ENCODE data around the gene RHOU.
A peak's percentile ranks its signal among the peaks of the same experiment; 100 is the strongest.
"Not testable (repeated sequence)": the region's sequence is repeated elsewhere in the genome, so short reads cannot be mapped to it uniquely, and the experiment has no call there.

Gene RHOU

DNA sequence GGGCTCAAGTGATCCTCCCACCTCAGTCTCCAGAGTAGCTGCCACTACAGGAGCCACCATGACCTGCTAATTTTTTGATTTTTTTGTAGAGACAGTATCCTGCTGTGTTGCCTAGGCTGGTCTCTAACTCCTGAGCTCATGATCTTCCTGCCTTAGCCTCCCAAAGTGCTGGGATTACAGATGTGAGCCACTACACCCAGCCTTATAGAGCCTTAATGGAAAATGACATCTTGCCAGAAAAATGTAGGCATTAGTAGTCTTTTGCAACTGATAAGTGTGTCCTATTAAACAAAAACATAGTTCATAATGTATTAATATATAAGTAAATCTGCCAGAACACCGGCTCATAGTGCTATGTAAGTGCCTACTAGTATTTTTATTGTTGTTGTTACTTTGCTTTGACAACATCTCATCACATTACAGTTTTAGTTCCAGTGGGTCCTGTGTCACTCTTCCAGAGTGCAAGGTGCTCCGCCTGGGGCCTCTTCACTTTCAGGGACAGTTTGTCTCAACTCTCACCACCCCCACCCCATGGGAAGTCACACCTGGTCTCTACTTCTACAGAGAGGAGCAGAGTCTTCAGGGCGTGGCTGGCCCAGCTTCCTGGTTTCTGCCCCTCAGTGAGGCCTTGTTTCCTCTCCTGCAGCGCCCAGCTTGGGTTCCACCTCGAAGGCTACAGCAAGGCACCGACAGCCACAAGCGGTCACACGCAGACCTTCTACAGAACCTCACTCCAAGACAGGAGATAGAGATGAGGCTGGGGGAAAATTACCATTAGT is 30.1 kb downstream of the RHOU start:
- DNase-seq: no peak

DNA sequence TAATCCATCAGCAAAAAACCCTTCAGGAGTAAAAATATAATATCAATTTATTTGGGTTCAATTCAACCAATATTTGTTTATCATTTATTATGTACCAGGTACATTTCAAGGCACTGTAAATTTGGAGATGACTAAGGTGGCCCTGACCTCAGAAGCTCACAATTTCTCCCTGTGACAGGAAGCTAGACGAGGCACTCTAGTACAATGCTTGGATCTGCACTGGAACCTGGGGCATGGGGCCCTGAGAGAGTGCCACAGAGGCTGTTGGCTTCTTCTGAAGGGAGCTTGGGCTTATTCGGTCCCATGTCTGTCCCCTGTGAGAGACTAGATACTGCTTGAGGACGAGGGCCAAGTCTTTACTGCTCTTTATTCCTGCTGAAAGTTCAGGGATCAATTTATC is 31.5 kb downstream of the RHOU start:
- DNase-seq: no peak

DNA sequence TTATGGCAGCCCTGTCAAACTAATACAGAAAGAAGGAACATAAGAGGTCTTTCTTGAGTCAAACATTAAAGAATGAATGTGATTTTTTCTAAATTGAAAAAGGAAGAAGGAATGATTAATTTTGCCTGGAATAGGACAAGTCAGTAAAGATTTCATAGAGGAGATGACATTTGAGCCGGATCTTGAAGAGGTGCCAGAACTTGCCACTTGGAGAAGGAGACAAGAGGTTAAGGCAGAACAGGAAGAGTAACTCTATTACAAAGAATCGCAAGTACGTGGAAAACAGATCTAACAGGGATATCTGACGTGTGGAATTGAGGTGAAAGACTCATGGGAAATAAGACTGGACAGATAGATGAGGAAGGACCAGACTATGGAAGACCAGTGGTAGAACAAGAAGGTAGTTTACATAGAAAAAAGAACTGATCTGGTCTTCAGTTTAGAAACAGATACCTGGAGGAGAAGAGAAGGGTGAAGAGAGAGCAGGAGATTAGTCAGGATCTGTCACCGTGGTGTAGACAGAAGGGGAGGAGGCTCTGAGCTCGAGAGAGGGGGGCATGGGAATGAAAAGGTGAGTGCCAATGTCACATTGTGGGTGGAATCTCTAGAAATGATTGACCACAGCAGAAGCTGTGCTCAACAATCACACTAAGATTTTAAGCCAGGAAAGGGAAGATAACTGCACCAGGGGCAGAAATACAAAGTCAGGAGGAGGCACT is 32.5 kb downstream of the RHOU start:
- DNase-seq: no peak

DNA sequence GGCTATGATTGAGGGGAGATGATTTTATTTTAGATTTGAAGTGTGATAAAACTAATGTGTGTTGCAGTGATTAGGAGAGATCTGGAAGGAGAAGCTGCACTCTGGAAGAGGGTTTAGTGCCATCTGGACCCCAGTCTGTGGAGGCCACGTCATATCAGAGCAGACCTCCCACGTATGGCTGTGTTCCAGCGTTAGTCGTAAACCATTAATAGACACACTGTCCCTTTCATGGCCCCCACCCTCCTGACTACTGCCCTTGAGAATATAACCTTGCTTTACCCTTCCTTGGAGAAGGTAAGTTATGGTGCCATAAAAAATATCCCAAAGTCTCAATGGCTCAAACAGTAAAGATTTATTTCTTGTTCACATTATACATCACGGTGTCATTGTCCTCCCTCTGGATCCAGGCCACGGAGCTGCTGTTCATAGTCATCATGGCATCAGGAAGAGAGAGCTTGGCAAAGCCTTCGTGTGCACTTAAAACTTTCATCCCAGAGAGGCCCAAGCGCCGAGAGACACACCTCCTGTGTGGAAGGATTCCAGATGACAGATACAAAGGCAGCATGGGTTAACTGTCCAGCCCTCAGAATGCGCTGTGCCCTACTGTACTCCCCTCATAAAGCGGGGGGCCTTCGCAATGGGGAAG is 33.2 kb downstream of the RHOU start:
- DNase-seq: no peak

DNA sequence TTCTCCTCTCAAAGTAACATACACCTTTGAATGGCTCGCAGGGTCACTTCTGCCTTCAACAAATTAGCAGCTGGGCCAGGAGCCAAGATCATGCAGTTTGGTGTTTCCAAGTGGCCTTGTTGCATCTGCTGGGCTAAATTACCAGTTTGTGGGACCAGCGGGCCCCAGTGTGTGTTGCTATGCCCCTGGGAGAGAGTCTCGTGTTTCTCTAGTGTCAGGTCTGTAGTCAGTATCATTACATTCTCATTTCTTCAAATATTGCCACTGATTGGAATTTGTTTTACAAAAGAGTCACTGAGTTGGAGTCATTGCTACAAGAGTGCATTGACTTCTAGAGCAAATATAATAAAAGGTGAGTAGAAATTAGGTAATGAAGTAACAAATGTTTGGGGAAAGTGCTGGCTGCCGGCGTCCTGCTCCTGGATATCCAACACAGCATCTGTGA is 35.5 kb downstream of the RHOU start:
- no peak for DNase-seq

DNA sequence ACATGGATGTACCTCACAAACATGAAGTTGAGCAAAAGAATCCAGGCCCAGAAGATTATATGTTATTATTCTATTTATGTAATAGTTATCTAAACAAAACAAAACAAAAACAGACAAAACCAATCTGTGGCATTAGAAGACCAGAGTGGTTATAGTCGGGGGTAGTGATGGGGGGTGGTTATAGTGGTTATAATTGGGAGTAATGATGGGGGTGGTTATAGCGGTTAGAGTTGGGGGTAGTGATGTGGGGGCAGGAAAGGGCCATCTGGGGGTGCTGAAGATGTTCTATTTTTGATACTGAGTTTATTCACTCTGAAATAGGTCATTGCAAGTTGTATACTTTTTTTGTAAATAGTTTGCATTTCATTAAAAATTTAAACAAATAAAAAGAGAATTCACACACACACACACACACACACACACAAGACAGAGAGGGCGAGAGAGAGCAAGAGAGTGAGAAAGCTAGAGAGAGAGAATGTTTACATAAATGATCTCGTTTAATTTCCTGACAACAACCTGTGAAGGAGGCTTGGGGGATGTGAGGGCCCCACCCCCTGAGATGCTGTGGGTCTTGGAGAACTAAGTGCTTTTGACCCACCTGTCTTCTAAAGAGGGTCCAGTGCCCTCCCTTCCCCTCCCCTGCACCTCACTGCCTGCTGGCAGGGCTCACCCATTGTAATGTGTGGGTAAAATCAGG is 37.4 kb downstream of the RHOU start:
- DNase-seq: no peak

DNA sequence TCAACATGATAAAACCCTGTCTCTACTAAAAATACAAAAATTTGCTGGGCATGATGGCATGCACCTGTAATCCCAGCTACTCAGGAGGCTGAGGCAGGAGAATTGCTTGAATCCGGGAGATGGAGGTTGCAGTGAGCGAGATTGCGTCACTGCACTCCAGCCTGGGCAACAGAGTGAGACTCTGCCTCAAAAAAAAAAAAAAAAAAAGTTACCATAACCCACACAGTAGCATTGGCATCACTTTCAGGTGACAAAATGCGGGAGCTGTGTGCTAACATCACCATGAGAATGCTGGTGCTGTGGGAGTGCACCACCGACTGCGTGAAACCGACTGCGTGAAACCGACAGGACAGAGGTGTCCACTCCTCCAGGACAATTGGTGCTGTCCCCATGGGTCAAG is 40.7 kb downstream of the RHOU start:
- DNase-seq: not testable (repeated sequence)

DNA sequence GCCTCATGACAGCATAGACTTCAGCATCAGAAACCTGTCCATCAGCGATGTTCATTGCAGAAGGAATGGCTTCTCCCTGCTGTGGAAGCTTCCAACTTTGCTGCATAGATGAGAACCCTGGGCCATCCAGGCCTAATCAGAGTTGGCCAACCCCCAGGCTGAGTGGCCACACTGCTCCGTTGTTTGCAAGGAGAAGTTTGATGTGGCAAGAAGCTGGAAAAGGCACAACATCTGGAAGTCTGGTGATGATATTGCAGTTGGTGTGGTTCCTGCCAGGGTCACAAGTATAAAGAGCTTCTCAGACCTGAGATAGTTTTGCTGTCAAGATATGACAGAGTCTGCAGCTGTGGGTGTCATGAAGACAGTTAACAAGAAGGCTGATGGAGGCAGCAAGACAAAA is 41.2 kb downstream of the RHOU start:
- no peak for DNase-seq

DNA sequence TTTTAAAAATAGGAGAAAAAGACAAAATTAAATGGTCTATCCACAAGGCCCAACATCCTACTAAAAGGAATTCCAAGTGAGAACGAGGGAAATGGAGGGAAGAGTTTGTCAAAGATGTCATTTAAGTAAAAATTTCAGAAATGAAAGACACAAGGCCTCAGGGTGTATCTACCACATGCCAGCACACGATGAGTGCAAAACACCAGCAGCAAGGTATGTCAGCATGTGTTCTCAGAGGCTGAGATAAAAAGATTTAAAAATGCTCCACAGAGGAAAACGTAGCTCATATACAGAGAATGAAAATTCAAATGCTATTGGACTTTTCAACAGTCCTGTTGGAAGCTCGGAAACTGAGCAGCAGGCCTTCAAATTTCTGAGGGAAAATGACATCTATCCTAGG is 42.0 kb downstream of the RHOU start:
- no peak for DNase-seq

DNA sequence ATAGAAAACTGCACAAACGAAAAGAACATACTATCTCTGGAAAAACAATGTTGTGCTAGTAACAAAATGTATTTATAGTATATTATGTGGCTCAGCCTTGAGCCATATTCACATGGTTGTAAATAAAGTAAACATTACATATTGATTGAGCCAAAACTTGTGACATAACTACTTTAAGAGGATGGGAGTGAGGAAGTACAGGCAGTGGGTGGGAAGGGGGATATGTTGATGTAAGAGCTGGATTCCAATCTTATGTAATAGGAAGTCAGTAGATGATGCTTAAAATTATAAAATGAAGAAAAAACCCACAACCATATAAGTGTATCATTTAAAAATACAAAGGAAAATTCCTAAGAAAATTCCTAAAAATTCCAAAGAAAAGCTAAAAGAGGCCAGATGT is 42.7 kb downstream of the RHOU start:
- no peak for DNase-seq

DNA sequence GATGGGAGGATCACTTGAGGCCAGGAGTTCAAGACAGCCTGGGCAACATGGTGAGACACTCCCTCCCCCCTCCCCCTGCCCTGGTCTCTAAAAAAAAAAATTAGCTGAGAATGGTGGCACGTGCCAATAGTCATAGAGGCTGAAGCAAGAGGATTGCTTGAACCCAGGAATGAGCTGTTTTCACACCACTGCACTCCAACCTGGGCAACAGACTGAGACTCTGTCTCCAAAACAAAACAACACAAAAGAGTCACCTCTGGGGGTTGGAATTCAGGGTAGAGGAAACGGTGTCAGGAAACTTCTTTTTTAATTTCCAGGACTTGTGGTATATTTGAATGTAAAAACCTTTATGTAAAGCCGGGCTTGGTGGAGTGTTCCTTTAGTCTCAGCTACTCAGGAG is 43.2 kb downstream of the RHOU start:
- DNase-seq: no peak

DNA sequence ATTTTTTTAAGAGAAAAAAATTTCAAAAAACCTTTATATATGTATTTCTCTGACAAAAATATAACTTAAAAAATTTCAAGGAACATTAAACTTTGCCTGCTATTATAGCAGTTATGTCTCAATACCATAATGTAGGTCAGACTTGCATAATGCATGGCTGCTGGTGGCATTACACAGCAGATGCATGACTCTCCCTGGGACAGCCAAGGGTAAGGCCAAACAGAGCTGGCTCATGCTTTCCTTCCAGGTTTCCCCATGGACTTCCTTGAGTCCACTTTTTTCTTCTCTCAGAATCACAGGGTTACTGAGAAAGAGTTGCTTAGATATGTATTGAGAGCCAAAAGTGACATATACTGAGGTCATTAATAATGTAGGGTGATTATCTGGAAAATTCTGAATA is 43.7 kb downstream of the RHOU start:
- no peak for DNase-seq

DNA sequence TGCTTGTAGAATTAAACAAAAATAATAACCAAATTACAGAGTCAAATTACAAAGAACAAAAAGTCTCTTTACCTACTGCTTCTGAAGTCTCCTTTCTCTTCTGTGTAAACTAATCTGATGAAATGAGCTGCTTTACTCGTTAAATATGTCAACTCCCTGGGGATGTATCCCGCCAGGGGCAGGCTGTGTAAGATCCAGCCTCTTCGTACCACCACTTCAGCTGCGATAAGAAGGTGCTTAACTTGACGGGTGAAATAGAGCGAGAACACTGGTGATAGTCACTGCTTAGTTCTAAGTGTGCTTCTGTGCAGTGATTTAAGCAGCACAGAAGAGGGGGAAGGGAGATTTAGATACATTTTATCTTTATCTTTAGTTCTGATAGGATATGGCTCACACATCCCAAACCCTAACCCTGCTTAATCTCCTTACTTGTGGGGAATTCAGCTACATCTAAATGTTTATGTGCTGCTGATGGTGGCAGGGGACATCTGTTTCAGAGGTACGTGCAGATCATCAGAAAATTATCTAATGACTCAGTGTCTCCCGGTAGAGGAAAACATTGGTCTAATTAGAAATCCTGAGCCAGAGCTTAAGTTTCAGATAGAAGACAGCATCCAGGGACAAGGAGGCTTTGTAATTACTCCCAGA is 46.0 kb downstream of the RHOU start:
- DNase-seq: peak; percentile 86

DNA sequence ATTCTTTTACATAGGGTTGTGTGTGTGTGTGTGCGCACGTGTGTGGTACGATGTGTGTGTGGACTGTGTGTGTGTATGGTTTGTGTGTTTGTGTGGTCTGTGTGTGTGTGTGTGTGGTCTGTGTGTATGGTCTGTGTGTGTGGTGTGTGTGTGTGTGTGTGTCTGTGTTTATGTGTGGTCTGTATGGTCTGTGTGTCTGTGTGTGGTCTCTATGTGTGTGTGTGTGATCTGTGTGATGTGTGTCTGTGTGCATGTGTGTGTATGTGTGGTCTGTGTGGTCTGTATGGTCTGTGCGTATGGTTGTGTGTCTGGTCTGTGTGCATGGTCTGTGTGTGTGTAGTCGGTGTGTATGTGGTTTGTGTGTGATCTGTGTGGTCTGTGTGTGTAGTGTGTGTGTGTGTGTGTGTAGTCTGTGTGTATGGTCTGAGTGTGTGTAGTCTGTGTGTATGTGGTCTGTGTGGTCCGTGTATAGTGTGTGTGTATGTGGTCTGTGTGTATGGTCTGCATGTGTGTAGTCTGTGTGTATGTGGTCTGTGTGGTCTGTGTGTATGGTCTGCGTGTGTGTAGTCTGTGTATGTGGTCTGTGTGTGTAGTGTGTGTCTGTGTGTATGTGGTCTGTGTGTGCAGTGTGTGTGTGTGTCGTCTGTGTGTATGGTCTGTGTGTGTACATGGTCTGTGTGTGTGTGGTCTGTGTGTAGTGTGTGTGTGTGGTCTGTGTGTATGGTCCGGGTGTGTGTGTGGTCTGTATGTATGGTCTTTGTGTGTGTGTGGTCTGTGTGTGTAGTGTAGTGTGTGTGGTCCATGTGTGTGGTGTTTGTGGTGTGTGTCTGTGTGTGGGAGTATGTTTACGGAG is 46.8 kb downstream of the RHOU start:
- no peak for DNase-seq

DNA sequence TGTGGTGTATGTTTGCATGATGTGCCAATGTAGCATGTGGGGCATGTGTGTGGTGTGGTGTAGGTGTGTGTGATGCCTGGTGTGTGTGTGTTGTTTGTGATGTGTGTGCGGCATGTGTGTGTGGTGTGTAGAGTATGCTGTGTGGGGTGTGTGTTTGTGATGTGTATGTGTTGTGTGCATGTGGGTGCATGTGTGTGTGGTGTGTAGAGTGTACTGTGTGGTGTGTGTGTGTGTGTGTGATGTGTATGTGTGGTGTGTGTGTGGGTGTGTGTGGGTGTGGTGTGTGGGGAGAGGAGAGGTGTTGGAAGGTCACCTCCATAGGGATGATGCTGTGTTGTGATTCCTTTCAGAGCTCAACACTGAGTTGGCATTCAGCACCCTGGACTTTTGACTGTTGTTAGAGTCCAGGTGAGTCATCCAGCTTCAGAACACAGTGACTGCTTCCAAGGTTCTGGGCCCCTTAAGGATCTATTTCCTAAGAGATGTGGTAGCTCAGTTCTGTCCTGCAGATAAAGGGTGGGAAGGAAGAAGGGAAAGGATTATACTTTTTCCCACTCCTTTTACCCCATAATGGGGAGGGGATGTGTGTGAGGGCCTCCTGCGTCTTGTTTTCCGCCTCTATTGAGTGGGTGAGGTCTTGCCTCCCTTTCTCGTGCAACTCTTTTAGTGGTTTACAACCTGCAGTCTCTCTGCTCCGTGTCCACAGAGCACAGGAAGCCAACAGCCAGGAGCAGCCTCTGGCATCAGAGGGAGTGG is 47.6 kb downstream of the RHOU start:
- DNase-seq: no peak

DNA sequence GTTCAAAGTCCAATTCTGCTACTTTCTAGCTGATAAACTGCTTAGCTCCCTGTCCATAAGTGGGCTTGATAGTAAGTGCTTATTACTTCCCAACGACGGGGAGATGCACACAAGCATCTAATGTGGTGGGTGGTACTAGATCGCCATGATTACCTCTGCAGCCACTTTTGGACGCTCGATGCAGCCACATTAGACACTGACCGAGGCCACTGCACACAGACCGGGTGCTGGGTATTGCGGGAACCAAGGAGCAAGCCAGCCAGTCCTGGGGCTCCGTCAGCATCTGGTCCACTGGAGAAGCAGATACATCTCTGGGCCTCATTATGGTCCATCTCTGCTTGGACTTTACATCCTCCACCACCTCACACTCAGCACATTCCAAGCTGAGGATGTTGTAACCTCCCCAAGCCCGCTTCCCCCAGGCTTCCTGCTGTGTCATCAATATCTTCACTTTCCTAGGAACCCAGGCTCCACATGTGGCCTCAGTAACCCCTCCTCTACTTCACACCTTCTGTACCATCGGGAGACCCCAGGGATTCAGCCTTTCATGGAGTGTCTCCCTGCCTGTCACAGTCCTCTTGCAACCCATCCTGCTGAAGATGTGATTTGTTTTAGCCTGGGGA is 48.2 kb downstream of the RHOU start:
- no peak for DNase-seq

DNA sequence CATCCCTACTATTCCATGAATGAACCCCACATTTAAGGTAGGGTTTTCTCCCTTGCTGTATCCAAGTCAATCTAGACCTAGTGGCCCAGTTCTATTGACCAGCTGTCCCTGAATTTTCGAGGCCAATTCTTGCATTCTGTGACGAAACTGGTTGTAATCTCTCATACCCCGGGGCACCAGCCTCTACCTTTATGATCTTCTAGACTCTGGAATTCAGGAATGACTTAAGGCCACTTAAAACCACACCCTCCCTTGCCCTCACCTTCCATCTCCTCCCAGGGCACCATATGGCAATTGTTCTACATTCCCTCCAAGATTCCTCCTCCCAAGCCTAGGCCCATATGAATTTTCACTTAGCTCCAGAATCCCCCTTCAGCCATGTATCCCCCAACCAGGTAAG is 48.9 kb downstream of the RHOU start:
- DNase-seq: no peak

DNA sequence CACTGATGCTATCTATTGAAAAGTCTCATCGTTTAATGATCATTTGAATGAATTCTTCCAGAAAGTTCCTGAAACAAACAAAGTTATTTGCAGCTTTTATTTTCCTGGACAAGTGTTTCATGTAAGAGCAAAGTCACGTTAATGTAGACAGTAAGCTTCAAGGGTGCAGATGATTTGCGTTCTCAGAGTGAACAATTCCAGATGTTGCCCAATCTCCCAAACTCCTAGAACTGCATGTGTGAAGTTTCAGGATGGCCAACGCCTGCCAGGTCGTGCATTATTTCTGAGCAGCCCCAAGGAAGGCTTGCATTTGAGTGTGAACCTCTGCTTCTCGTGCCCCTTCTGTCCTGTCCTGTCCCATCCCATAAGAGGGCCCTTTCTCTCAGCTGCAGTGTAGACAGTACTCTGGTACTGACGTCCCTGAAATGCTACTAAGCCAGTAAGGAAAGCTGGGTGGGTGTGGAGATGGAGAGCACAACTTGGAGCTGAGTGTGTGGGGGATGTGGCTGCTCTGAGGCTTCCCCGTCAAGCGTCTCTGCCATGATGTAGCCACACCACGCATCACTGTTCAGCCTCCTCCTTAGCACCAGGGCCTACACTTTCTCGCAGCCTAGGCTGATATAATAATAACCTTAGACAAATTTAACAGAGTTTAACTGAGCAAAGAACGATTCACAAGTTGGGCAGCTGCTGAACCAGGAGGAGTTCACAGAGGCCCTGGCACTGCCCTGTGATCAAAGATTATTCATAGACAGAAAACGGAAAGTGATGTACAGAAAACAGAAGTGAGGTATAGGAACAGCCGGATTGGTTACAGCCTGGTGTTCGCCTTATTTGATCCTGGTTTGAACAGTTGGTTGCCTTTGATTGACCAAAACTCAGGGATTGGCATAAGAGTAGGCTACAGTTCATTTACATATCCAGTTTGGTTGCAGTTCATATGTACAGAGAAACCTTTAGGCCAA is 50.4 kb downstream of the RHOU start:
- DNase-seq: no peak

DNA sequence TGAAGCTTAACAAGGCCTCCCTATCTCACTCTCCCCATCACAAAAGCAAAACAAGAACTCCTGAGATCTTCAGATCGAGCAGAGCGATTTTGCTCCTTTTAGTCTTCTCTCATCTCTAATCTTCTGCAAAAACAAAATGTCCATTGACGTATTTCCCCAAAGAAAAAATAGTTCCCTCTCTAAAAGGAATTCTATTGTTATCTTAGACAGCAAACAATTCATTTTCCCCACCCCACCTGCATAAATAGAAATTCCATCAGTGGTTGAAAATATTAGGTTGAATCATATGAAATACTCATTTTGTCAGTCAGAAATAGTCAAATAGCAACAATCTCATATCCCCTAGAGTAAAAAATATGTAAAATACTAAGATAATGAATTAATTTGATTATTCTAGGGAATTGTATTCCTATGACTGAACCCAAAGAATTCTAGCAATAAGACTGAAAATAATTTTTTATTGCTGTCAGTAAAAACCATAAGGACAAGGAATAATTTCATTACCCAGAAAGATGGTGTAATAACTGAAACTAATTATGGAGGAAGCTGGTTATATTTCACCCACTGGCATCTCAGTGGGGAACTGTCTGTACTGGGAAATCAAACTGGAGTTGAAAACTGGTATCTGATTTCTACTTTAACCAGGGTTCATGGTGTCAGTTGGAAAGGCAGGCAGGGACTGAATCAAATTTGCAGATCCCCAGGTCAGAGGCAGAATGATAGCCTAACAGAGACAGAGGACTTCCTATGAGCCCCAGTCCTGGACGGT is 51.3 kb downstream of the RHOU start:
- no peak for DNase-seq

Data from NCI-H187 treated with DMSO at 0.1 percent for 48 hours (cell line).